Bronchial epithelial cell (primary cell): ENCODE data around the gene NPTX1. TPM values are rescaled to one million over a fixed set of nuclear protein-coding genes. Genes with fewer than 3 reads are reported as not detected.

Experiments
- DNase-seq: peaks from one replicate; pipeline ENCODE4 v3.0.0-alpha.2; 2010; ENCODE audit warnings: low read depth
- FAIRE-seq: peaks from 2 replicates; lab custom pipeline; 2011; peaks lifted over from hg19 to GRCh38; lab: Jason Lieb, UNC
- H3K27me3 ChIP-seq: 2 replicates; pipeline ENCODE4 v1.5.1; 2011; ENCODE audit warnings: low read length; ENCODE audit not compliant: control insufficient read depth, insufficient read depth
- H3K36me3 ChIP-seq: 2 replicates; pipeline ENCODE4 v1.5.1; 2011; ENCODE audit warnings: low read length; ENCODE audit not compliant: control insufficient read depth, insufficient read depth
- H3K4me3 ChIP-seq: 2 replicates; pipeline ENCODE4 v1.5.1; 2011; ENCODE audit warnings: mild to moderate bottlenecking, low read depth, low read length, control low read depth
- CTCF ChIP-seq: IDR thresholded peaks from 2 replicates; pipeline ENCODE4 v1.5.1; 2011; ENCODE audit warnings: mild to moderate bottlenecking, moderate library complexity, low read length, control low read depth, inconsistent platforms; ENCODE audit not compliant: insufficient read depth, severe bottlenecking
- total RNA-seq: library from RNA; depleted of rRNA; stranded (reverse); fragments of >200 nt; gene quantifications from 2 replicates; pipeline ENCODE4 v1.2.1, GENCODE V29; 2014

NPTX1 gene
- total RNA-seq, 1 donor from 2014 or later: under 0.01 TPM

GRCh38 chr17:80453998-80454556 is 22.3 kb downstream of the NPTX1 start:
- Histone ChIP-seq H3K27me3 (peaks cover 2% of the 10 kb centered on the region), H3K36me3 (no peaks in the 10 kb centered on the region), H3K4me3 (peak overlapping the region; percentile 77)
- no peak for DNase-seq
- no peak for TF ChIP-seq CTCF
- no peak for FAIRE-seq

- FAIRE-seq (no peak), DNase-seq (no peak)
- no peaks in the 10 kb centered on the region for H3K36me3 ChIP-seq
- H3K27me3 ChIP-seq: no peaks in the 10 kb centered on the region
- H3K4me3 ChIP-seq: peak overlapping the region; percentile 77
- TF ChIP-seq CTCF: no peak
Observed at GRCh38 chr17:80453126-80453997, 23.0 kb downstream of the NPTX1 start.

GRCh38 chr17:80452173-80452915 is 24.1 kb downstream of the NPTX1 start:
- no peak for FAIRE-seq
- no peaks in the 10 kb centered on the region for H3K36me3 ChIP-seq
- no peak for TF ChIP-seq CTCF

GRCh38 chr17:80451104-80451775 is 25.2 kb downstream of the NPTX1 start:
- Histone ChIP-seq H3K27me3 (no peaks in the 10 kb centered on the region), H3K4me3 (no peak overlapping the region), H3K36me3 (no peaks in the 10 kb centered on the region)
- no peak for FAIRE-seq
- no peak for TF ChIP-seq CTCF
- DNase-seq: no peak

More at GRCh38 chr17:80452173-80452915, 24.1 kb downstream of the NPTX1 start:
- no peak for DNase-seq
- Histone ChIP-seq H3K4me3 (no peak overlapping the region), H3K27me3 (no peaks in the 10 kb centered on the region)

- FAIRE-seq (no peak), DNase-seq (no peak)
- Histone ChIP-seq H3K4me3 (no peak overlapping the region), H3K36me3 (no peaks in the 10 kb centered on the region), H3K27me3 (no peaks in the 10 kb centered on the region)
- TF ChIP-seq CTCF: no peak
Observed at GRCh38 chr17:80449930-80450576, 26.4 kb downstream of the NPTX1 start.
